Activated CD4-positive, alpha-beta T cell treated with anti-CD3 and anti-CD28 coated beads for 48 hours (primary cell): ENCODE measurements around the gene OR52E4.

ENCODE experiments used
- DNase-seq: peaks from one replicate; pipeline ENCODE4 v3.0.0-alpha.2; 2020

The OR52E4 gene

GRCh38 chr11:5880329-5880728 lies at the start of gene OR52E4:
OR52E4 (plus strand) TSS chr11:5880629; CDS start chr11:5884293, 3,664 bp downstream.
- DNase-seq, result no peak

- DNase-seq, result no peak
These were observed 49.1 kb upstream of the OR52E4 start for GRCh38 chr11:5831196-5831829.

GRCh38 chr11:5833446-5833845 lies 47.0 kb upstream of the OR52E4 start:
- DNase-seq, result no peak

GRCh38 chr11:5837695-5838094 lies 42.7 kb upstream of the OR52E4 start:
- DNase-seq, result no peak

- no peak for DNase-seq
These were observed 38.6 kb upstream of the OR52E4 start, which contains the start of gene OR52E6 for GRCh38 chr11:5841797-5842196. OR52E6 (minus strand) TSS chr11:5841897; CDS start chr11:5841897, 0 bp downstream.

GRCh38 chr11:5846701-5847100 lies 33.7 kb upstream of the OR52E4 start:
- no peak for DNase-seq

GRCh38 chr11:5847711-5848110 lies 32.7 kb upstream of the OR52E4 start:
- DNase-seq, result no peak

GRCh38 chr11:5851002-5851401 lies 29.4 kb upstream of the OR52E4 start:
- DNase-seq, result no peak

GRCh38 chr11:5857590-5857989 lies 22.8 kb upstream of the OR52E4 start, which contains the start of gene OR52E8:
OR52E8 (minus strand) TSS chr11:5857690; CDS start chr11:5857690, 0 bp downstream.
- DNase-seq, result no peak

GRCh38 chr11:5865826-5866225 lies 14.6 kb upstream of the OR52E4 start:
- no peak for DNase-seq

- no peak for DNase-seq
These were observed 1.9 kb upstream of the OR52E4 start for GRCh38 chr11:5878564-5878963.

- DNase-seq, result no peak
These were observed 1.3 kb downstream of the OR52E4 start for GRCh38 chr11:5881756-5882155.

GRCh38 chr11:5887172-5887571 lies 6.7 kb downstream of the OR52E4 start:
- DNase-seq, result no peak

- no peak for DNase-seq
These were observed 7.2 kb downstream of the OR52E4 start for GRCh38 chr11:5887661-5888060.

- no peak for DNase-seq
These were observed 10.9 kb downstream of the OR52E4 start for GRCh38 chr11:5891216-5891800.

GRCh38 chr11:5892908-5893307 lies 12.5 kb downstream of the OR52E4 start, which contains the start of gene OR52E5:
OR52E5 (plus strand) TSS chr11:5893208; CDS start chr11:5900777, 7,569 bp downstream.
- DNase-seq, result no peak

- DNase-seq, result no peak
These were observed 19.1 kb downstream of the OR52E4 start for GRCh38 chr11:5899534-5899933.

GRCh38 chr11:5910540-5910939 lies 30.1 kb downstream of the OR52E4 start:
- no peak for DNase-seq

- peak; percentile 45 for DNase-seq
These were observed 42.5 kb downstream of the OR52E4 start for GRCh38 chr11:5922749-5923426.

- no peak for DNase-seq
These were observed 43.0 kb downstream of the OR52E4 start for GRCh38 chr11:5923427-5923776.

GRCh38 chr11:5923794-5924193 lies 43.4 kb downstream of the OR52E4 start:
- no peak for DNase-seq

GRCh38 chr11:5928271-5928670 lies 47.8 kb downstream of the OR52E4 start:
- DNase-seq, result no peak

- no peak for DNase-seq
These were observed 48.4 kb downstream of the OR52E4 start for GRCh38 chr11:5928811-5929210.
